Activated CD8-positive, alpha-beta memory T cell treated with anti-CD3 and anti-CD28 coated beads for 24 hours (primary cell): Measurements from ENCODE around the gene ERAS.
"Not testable (repeated sequence)": the region's sequence is repeated elsewhere in the genome, so short reads cannot be mapped to it uniquely, and the experiment has no call there.

ENCODE experiments used
- DNase-seq: peaks from one replicate; pipeline ENCODE4 v3.0.0-alpha.2; 2020

The ERAS gene

GRCh38 chrX:48798318-48798717 is 28.0 kb upstream of the ERAS start:
- no peak for DNase-seq

GRCh38 chrX:48800574-48801279 is 25.6 kb upstream of the ERAS start:
- no peak for DNase-seq

- DNase-seq = peak; percentile 91
Measured at GRCh38 chrX:48801280-48802088, 24.8 kb upstream of the ERAS start, which contains the start of gene HDAC6. TSS of gene HDAC6 (plus strand) at chrX:48802067. CDS start at chrX:48802693, 626 bp downstream.

GRCh38 chrX:48802089-48802904 is 24.0 kb upstream of the ERAS start:
- DNase-seq = peak; percentile 89

- no peak for DNase-seq
Measured at GRCh38 chrX:48802905-48803200, 23.5 kb upstream of the ERAS start.

GRCh38 chrX:48806081-48806480 is 20.2 kb upstream of the ERAS start:
- no peak for DNase-seq

- no peak for DNase-seq
Measured at GRCh38 chrX:48813644-48814043, 12.7 kb upstream of the ERAS start.

- DNase-seq = no peak
Measured at GRCh38 chrX:48814722-48815121, 11.6 kb upstream of the ERAS start.

- DNase-seq = no peak
Measured at GRCh38 chrX:48815266-48815665, 11.0 kb upstream of the ERAS start.

GRCh38 chrX:48816014-48816810 is 10.1 kb upstream of the ERAS start:
- DNase-seq = no peak

- DNase-seq = no peak
Measured at GRCh38 chrX:48818098-48818497, 8.2 kb upstream of the ERAS start.

- DNase-seq = no peak
Measured at GRCh38 chrX:48818866-48819265, 7.4 kb upstream of the ERAS start.

GRCh38 chrX:48819394-48819793 is 6.9 kb upstream of the ERAS start:
- DNase-seq = not testable (repeated sequence)

- no peak for DNase-seq
Measured at GRCh38 chrX:48823053-48823452, 3.3 kb upstream of the ERAS start.

- DNase-seq = no peak
Measured at GRCh38 chrX:48824066-48824465, 2.2 kb upstream of the ERAS start.

GRCh38 chrX:48826876-48827653 is 752 bp downstream of the ERAS start:
- no peak for DNase-seq

- DNase-seq = no peak
Measured at GRCh38 chrX:48827654-48827968, 1.3 kb downstream of the ERAS start.

GRCh38 chrX:48829016-48829735 is 2.9 kb downstream of the ERAS start:
- no peak for DNase-seq

GRCh38 chrX:48831136-48831908 is 5.0 kb downstream of the ERAS start:
- no peak for DNase-seq

GRCh38 chrX:48831909-48832291 is 5.6 kb downstream of the ERAS start:
- no peak for DNase-seq
